GM21529 (cell line): ENCODE measurements around the gene NLRX1.
"Not testable (repeated sequence)": the region's sequence is repeated elsewhere in the genome, so short reads cannot be mapped to it uniquely, and the experiment has no call there.

Experiments used
- ATAC-seq: cut with Tn5 transposase; IDR thresholded peaks from one replicate; pipeline ENCODE4 v1.9.1; 2021; ENCODE audit not compliant: unreplicated experiment

Gene NLRX1

GRCh38 chr11:119152604-119153003 is 15.9 kb upstream of the NLRX1 start:
- no peak for ATAC-seq

- no peak for ATAC-seq
Observed at GRCh38 chr11:119153049-119153818, 15.3 kb upstream of the NLRX1 start.

GRCh38 chr11:119154178-119154577 is 14.3 kb upstream of the NLRX1 start:
- no peak for ATAC-seq

- no peak for ATAC-seq
Observed at GRCh38 chr11:119155733-119156492, 12.6 kb upstream of the NLRX1 start.

- no peak for ATAC-seq
Observed at GRCh38 chr11:119156496-119156895, 12.0 kb upstream of the NLRX1 start.

GRCh38 chr11:119157063-119157462 is 11.5 kb upstream of the NLRX1 start:
- ATAC-seq = no peak

- no peak for ATAC-seq
Observed at GRCh38 chr11:119158467-119158866, 10.1 kb upstream of the NLRX1 start.

- no peak for ATAC-seq
Observed at GRCh38 chr11:119160151-119160550, 8.4 kb upstream of the NLRX1 start.

GRCh38 chr11:119161871-119162270 is 6.7 kb upstream of the NLRX1 start:
- no peak for ATAC-seq

GRCh38 chr11:119166368-119167076 is 2.0 kb upstream of the NLRX1 start:
- ATAC-seq = no peak

- not testable (repeated sequence) for ATAC-seq
Observed at GRCh38 chr11:119167077-119167458, 1.5 kb upstream of the NLRX1 start.

- ATAC-seq = no peak
Observed at GRCh38 chr11:119167933-119168332, 592 bp upstream of the NLRX1 start.

- ATAC-seq = peak; percentile 24
Observed at GRCh38 chr11:119169282-119169719, 776 bp downstream of the NLRX1 start.

GRCh38 chr11:119172513-119172912 is 4.0 kb downstream of the NLRX1 start:
- ATAC-seq = no peak

GRCh38 chr11:119173453-119173852 is 4.9 kb downstream of the NLRX1 start:
- no peak for ATAC-seq

- ATAC-seq = no peak
Observed at GRCh38 chr11:119175493-119176077, 7.1 kb downstream of the NLRX1 start.

GRCh38 chr11:119178166-119178680 is 9.7 kb downstream of the NLRX1 start:
- ATAC-seq = no peak

GRCh38 chr11:119179342-119179741 is 10.8 kb downstream of the NLRX1 start:
- no peak for ATAC-seq

- no peak for ATAC-seq
Observed at GRCh38 chr11:119179983-119180382, 11.5 kb downstream of the NLRX1 start.

- ATAC-seq = no peak
Observed at GRCh38 chr11:119180729-119181676, 12.5 kb downstream of the NLRX1 start.
